Measurements from ENCODE around the gene MSANTD3.

DNA sequence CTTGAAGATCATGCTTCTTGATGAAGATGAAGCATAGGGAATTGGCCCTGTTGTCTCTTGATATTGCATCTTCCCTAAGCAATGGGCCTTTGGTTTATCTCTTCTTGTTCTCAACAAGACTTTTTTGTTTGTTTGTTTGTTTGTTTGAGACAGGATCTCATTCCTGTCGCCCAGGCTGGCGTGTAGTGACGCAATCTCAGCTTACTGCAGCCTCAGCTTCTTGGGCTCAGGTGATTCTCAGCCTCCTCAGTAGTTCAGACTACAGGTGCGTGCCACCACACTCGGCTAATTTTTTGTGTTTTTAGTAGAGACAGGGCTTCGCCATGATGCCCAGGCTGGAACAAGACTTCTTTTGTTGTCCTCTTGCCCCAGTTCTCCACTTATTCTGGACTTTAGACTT, 51.2 kb downstream of the MSANTD3 start:
- TF ChIP-seq CTCF (IDR thresholded peaks at IDR 0.05; ENCODE audit: borderline replicate concordance, extremely low read depth, low read length, poor library complexity, severe bottlenecking), result no peak
- TF ChIP-seq EZH2 (IDR thresholded peaks at IDR 0.05; ENCODE audit: borderline replicate concordance, low read depth, low read length, severe bottlenecking), result no peak
